ENCODE results near the gene GPR150. TPM values are rescaled to one million over a fixed set of nuclear protein-coding genes. Genes with fewer than 3 reads are reported as not detected.

Gene GPR150
- total RNA-seq (ENCODE audit: insufficient read depth, low replicate concordance), result not detected

GRCh38 chr5:95620030-95620869, at the start of gene GPR150:
GPR150 (plus strand) TSS chr5:95620087; CDS start chr5:95620276, 189 bp downstream.
- peak; percentile 21 for DNase-seq (ENCODE audit: low spot score)

GRCh38 chr5:95572016-95572415, 47.9 kb upstream of the GPR150 start:
- no peak for DNase-seq (ENCODE audit: low spot score)

- no peak for DNase-seq (ENCODE audit: low spot score)
Measured at GRCh38 chr5:95581576-95581975, 38.3 kb upstream of the GPR150 start.

DNA sequence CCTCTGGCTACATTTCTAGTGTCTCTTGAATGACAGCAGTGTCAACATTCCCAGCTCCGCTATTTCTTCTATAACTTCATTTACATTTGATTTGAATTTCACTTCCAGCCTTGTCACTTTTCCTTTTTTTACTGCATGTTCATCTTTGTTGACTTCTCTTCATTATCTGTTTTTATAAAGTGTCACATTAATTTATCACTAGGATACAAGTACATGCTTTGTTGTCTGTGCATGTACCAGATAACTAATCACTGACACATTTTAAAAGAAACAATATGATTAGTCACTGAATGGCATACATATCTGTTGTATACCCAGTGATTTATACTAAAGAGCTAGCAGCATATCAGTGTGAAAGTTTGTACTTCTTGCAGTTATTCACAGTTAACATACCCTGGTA, 35.9 kb upstream of the GPR150 start:
- no peak for DNase-seq (ENCODE audit: low spot score)

DNA sequence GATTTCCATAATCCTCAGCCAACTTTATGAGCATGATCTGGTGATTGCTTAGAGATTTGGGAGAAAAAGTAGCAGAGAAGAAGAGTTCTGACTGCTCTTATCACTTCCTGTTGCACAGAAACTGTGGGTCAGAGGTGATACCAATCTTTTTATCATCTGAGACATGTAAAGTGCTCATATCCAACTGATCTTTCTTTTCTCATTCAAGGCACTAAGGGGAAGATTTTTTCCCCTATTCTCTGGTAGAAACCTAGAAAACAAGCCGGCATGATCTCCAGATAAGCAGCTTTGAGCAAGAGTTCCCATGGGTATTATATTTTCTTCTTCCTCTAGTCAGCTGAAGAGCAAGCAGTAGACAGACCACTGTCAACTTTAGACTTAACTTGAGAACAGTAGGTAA, 29.0 kb upstream of the GPR150 start:
- peak; percentile 13 for DNase-seq (ENCODE audit: low spot score)

DNA sequence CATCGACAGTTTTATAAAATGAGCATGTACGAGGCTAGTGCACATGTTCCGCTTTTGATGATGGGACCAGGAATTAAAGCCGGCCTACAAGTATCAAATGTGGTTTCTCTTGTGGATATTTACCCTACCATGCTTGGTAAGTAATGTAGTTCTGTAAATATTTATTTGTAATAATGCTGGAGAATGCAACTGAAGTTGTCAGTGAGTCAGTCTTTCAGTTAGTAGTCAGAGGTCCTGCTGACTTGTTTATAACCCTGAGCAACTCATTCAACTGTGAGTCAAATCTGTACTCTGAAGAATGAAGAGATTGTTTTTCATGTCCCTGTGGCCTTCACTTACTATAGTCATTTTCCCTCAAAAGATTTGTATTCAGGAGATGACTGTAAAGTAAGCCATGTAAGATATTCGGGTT, 28.4 kb upstream of the GPR150 start:
- no peak for DNase-seq (ENCODE audit: low spot score)

DNA sequence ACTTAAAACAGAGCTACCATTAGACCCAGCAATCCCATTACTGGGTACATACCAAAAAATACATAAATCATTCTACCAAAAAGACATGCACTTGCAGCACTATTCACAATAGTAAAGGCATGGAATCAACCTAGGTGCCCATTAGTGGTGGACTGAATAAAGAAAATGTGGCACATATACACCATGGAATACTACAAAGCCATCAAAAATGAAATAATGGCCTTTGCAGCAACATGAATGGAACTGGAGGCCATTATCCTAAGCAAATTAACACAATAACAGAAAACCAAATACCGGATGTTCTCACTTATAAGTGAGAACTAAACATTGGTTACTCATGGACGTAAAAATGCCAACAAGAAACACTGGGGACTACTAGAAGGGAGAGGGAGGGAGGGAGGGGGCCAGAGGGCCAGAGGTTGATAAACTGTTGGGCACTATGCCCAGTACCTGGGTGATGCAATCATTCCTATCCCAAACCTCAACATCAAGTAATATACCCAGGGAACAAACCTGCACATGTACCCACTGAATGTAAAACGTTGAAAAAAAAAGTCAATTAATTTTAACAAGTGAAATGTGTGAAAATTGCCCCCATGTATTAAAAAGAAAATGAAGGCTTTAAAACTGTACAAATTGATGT, 24.5 kb upstream of the GPR150 start:
- DNase-seq (ENCODE audit: low spot score), result no peak

GRCh38 chr5:95599252-95599651, 20.6 kb upstream of the GPR150 start:
- DNase-seq (ENCODE audit: low spot score), result no peak

GRCh38 chr5:95600557-95600956, 19.3 kb upstream of the GPR150 start:
- DNase-seq (ENCODE audit: low spot score), result no peak

DNA sequence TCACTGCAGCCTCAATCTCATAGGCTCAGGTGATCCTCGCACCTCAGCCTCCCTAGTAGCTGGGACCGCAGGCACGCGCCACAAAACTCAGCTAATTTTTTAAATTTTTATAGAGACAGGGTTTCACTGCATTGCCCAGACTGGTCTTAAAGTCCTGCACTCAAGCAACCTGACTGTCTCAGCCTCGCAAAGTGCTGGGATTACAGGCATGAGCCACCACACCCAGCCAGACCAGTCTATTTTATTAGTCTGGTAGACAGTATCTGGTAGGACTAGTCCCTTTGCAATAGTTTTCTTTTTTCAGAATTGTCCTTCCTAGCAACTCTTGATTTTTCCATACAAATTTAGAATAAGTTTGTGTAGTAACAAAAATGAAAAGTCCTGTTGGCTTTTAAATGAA, 14.1 kb upstream of the GPR150 start:
- peak; percentile 17 for DNase-seq (ENCODE audit: low spot score)

GRCh38 chr5:95606419-95606818, 13.5 kb upstream of the GPR150 start:
- DNase-seq (ENCODE audit: low spot score), result no peak

GRCh38 chr5:95609711-95610110, 10.2 kb upstream of the GPR150 start:
- DNase-seq (ENCODE audit: low spot score), result no peak

DNA sequence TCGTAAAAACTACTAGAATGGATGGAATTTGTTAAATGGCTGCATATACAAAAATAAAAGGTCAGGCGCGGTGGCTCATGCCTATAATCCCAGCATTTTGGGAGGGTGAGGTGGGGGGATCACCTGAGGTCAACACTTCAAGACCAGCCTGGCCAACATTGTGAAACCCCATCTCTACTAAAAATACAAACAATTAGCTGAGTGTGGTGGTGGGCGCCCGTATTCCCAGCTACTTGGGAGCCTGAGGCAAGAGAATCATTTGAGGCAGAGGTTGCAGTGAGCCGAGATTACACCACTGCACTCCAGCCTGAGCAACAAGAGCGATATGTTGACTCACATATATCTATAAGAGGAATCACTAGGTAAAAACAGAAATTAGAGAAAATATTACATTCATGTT, 9.3 kb upstream of the GPR150 start:
- no peak for DNase-seq (ENCODE audit: low spot score)

DNA sequence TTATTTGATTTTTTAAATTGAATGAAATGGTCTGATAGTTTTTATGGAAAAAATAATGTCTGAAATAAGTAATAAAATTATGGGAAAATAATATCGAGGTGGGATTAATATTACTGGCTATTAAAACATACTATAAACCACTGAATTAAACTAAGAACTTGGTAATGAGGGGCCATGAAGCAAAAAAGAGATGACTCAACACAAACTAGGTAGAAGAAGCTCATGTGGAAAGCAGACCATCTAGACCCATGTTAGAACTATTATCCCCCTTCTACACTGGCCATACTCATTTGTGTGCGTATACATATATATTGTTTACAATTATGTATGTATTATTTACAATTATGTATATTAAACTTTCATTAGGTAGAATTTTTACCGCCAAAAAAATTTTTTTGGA, 8.5 kb upstream of the GPR150 start:
- no peak for DNase-seq (ENCODE audit: low spot score)

GRCh38 chr5:95613514-95613913, 6.4 kb upstream of the GPR150 start:
- no peak for DNase-seq (ENCODE audit: low spot score)

- DNase-seq (ENCODE audit: low spot score), result no peak
Measured at GRCh38 chr5:95615164-95615467, 4.8 kb upstream of the GPR150 start.

DNA sequence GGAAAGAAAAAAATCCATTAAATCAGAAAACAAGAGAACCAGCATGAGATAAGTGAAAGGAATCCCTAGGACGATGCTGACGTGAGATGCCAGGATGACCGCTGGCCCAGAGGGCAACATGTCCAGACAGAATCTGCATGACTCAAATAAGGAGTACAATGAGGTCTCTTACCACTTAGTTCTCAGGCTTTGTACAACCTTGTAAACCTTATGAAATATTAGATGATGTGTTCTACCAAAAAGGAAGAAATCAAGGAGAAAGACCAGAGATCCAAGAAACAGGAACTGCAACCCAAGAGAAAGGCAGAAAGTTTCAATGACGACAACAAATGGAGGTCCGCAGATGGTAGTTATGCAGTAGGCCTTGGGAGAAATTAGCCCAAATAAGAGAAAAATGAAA, 2.8 kb upstream of the GPR150 start:
- no peak for DNase-seq (ENCODE audit: low spot score)

DNA sequence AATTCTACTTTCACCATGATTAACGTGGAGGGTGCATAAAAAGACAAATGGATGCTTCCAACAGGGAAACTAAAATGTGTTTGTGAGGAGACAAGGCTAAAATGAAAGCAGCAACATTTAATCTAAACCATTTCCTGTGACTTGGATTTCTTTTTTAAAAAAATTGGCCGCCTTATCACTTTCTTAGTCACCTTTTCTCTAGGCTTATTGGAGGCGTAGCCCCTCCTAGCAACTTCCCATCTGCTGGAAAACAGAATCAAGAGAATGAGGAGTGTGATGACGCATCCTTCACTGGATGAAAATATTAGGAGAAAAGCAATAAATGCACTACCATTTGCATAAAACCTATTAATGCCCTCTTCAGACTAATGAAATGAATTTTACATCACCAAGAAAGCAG, 791 bp upstream of the GPR150 start:
- no peak for DNase-seq (ENCODE audit: low spot score)

DNA sequence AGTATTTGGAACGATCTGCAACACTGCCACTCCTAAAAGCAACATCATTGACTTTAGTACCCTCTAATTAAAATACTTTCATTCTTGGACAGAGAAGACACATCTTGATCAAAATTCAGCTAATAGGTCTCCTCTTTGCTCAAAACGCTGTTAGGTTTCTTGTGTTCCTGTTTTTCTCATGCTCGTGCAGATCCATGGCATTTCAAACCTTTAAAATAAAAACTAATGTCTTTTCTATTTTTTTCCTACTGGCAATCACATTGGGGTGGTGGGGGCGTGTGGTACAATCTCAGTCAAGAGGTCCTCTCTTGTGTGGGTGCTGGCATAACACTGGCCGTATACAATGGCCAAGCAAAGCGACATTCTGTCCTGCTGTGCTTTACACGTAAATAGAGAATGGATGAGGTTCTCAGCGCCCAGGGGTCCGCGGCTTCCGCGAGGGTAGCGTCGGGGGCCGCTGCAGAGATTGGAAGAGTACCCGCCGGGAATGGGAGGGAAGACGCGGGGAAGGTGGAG, 315 bp upstream of the GPR150 start:
- DNase-seq (ENCODE audit: low spot score), result no peak

- DNase-seq (ENCODE audit: low spot score), result peak; percentile 22
Measured at GRCh38 chr5:95620870-95621838, 1.3 kb downstream of the GPR150 start.

GRCh38 chr5:95621839-95622629, 2.1 kb downstream of the GPR150 start:
- no peak for DNase-seq (ENCODE audit: low spot score)

All from umbilical cord (tissue), 2 donors.